Testis (tissue), 2 donors: ENCODE measurements around the gene DDR1.

ENCODE experiments used
- CTCF ChIP-seq, 3 experiments: fragments of 450-650 bp in 2 of 3; fragments of 200-600 bp in 1 of 3; sonication (generic) in 1 of 3; IDR thresholded peaks; one replicate each; pipeline ENCODE4 v1.5.1; 2016 to 2019; ENCODE audit warnings: antibody characterized with exemption in 3 of 3, mild to moderate bottlenecking in 2 of 3, moderate library complexity in 1 of 3
- POLR2A ChIP-seq: fragments of 450-650 bp; IDR thresholded peaks from one replicate; pipeline ENCODE4 v1.6.1; 2017; ENCODE audit warnings: antibody characterized with exemption, mild to moderate bottlenecking, moderate library complexity

- TF ChIP-seq CTCF (IDR thresholded peaks at IDR 0.05) (no peak), POLR2A (no peak)
These were observed 12.2 kb downstream of the DDR1 start for GRCh38 chr6:30896541-30896940.
